Mesenchymal stem cell (in vitro differentiated cells and primary cell): ENCODE results near the gene EGFLAM.

ENCODE experiments used
- DNase-seq: peaks from one replicate; pipeline ENCODE4 v3.0.0-alpha.2; 2013
- H2AFZ ChIP-seq: one replicate; pipeline ENCODE4 v1.6.1; 2013; ENCODE audit warnings: low read depth, mild to moderate bottlenecking, control low read depth, inconsistent platforms, low read length, moderate library complexity
- H2AK5ac ChIP-seq: 2 replicates; pipeline ENCODE4 v1.6.1; 2013; ENCODE audit warnings: low read length, moderate library complexity, mild to moderate bottlenecking, inconsistent platforms; ENCODE audit not compliant: severe bottlenecking
- H2BK120ac ChIP-seq: one replicate; pipeline ENCODE4 v1.6.1; 2013; ENCODE audit warnings: low read depth, mild to moderate bottlenecking, inconsistent platforms, low read length, moderate library complexity
- H2BK12ac ChIP-seq, 2 experiments: one replicate each; pipeline ENCODE4 v1.6.1; 2013; ENCODE audit warnings: inconsistent platforms in 2 of 2, low read length in 2 of 2, mild to moderate bottlenecking in 2 of 2, moderate library complexity in 2 of 2, control low read depth in 1 of 2
- H2BK15ac ChIP-seq: one replicate; pipeline ENCODE4 v1.6.1; 2013; ENCODE audit warnings: mild to moderate bottlenecking, low read depth, inconsistent platforms; ENCODE audit not compliant: poor library complexity, severe bottlenecking
- H2BK5ac ChIP-seq: 2 replicates; pipeline ENCODE4 v1.6.1; 2013; ENCODE audit warnings: low read depth, mild to moderate bottlenecking, low read length, control low read depth, inconsistent platforms; ENCODE audit not compliant: poor library complexity, severe bottlenecking
- H3K14ac ChIP-seq, 2 experiments: one replicate each; pipeline ENCODE4 v1.6.1; 2013; ENCODE audit warnings: inconsistent platforms in 2 of 2, low read length in 2 of 2, control low read depth in 1 of 2, mild to moderate bottlenecking in 1 of 2, moderate library complexity in 1 of 2
- H3K18ac ChIP-seq, 2 experiments: one replicate each; pipeline ENCODE4 v1.6.1; 2013; ENCODE audit warnings: inconsistent platforms in 2 of 2, low read length in 2 of 2, control low read depth in 1 of 2, low read depth in 1 of 2, mild to moderate bottlenecking in 1 of 2
- H3K23ac ChIP-seq, 2 experiments: one replicate each; pipeline ENCODE4 v1.6.1; 2013; ENCODE audit warnings: inconsistent platforms in 2 of 2, low read length in 2 of 2, mild to moderate bottlenecking in 2 of 2, moderate library complexity in 2 of 2, control low read depth in 1 of 2
- H3K27ac ChIP-seq: 2 replicates; pipeline ENCODE4 v1.5.1; 2013; ENCODE audit warnings: mild to moderate bottlenecking, moderate library complexity, low read length, control low read depth, inconsistent platforms; ENCODE audit not compliant: poor library complexity, severe bottlenecking
- H3K27me3 ChIP-seq, 2 experiments: 2 replicates each; pipeline versions ENCODE4 v1.6.1 to v1.7.0; 2013; ENCODE audit warnings: low read length in 2 of 2, mild to moderate bottlenecking in 2 of 2, moderate library complexity in 2 of 2, control low read depth in 1 of 2, inconsistent platforms in 1 of 2; ENCODE audit not compliant: control insufficient read depth in 1 of 2, insufficient read depth in 1 of 2
- H3K36me3 ChIP-seq, 2 experiments: 2 replicates each; pipeline versions ENCODE4 v1.6.1 to v1.7.0; 2013; ENCODE audit warnings: low read length in 2 of 2, control low read depth in 1 of 2, inconsistent platforms in 1 of 2, low read depth in 1 of 2, mild to moderate bottlenecking in 1 of 2; ENCODE audit not compliant: insufficient read depth in 2 of 2, control insufficient read depth in 1 of 2
- H3K4ac ChIP-seq, 2 experiments: one replicate each; pipeline ENCODE4 v1.6.1; 2013; ENCODE audit warnings: inconsistent platforms in 2 of 2, low read length in 2 of 2, mild to moderate bottlenecking in 2 of 2, moderate library complexity in 2 of 2, control low read depth in 1 of 2, low read depth in 1 of 2
- H3K4me1 ChIP-seq: 2 replicates; pipeline ENCODE4 v1.6.1; 2013; ENCODE audit warnings: low read depth, low read length, control low read depth; ENCODE audit not compliant: control insufficient read depth, insufficient read depth
- H3K4me2 ChIP-seq: 2 replicates; pipeline ENCODE4 v1.6.1; 2013; ENCODE audit warnings: low read length, mild to moderate bottlenecking, inconsistent platforms; ENCODE audit not compliant: poor library complexity, severe bottlenecking
- H3K4me3 ChIP-seq, 2 experiments: 2 replicates each; pipeline versions ENCODE4 v1.5.1 to v1.7.0; 2013; ENCODE audit warnings: low read length in 2 of 2, mild to moderate bottlenecking in 2 of 2, control low read depth in 1 of 2, low read depth in 1 of 2; ENCODE audit not compliant: insufficient read depth in 1 of 2
- H3K79me1 ChIP-seq: replicated peaks from 2 replicates; pipeline ENCODE4 v1.6.1; 2013; ENCODE audit warnings: mild to moderate bottlenecking, control low read depth, low read length, inconsistent platforms; ENCODE audit not compliant: poor library complexity, severe bottlenecking
- H3K9ac ChIP-seq: 2 replicates; pipeline ENCODE4 v1.7.0; 2013; ENCODE audit warnings: mild to moderate bottlenecking, low read length, moderate library complexity
- H3K9me3 ChIP-seq: 2 replicates; pipeline ENCODE4 v1.7.0; 2013; ENCODE audit warnings: mild to moderate bottlenecking, low read length; ENCODE audit not compliant: control insufficient read depth
- H4K8ac ChIP-seq: one replicate; pipeline ENCODE4 v1.6.1; 2013; ENCODE audit warnings: inconsistent platforms, mild to moderate bottlenecking, low read length, moderate library complexity
- H4K91ac ChIP-seq: one replicate; pipeline ENCODE4 v1.6.1; 2013; ENCODE audit warnings: mild to moderate bottlenecking, low read length, inconsistent platforms
- WGBS: methylation state at CpG from one replicate; pipeline ENCODE4 v1.1.7; 2013; ENCODE audit warnings: mixed read lengths; 5-methylcytosine and 5-hydroxymethylcytosine counted together

EGFLAM gene

DNA sequence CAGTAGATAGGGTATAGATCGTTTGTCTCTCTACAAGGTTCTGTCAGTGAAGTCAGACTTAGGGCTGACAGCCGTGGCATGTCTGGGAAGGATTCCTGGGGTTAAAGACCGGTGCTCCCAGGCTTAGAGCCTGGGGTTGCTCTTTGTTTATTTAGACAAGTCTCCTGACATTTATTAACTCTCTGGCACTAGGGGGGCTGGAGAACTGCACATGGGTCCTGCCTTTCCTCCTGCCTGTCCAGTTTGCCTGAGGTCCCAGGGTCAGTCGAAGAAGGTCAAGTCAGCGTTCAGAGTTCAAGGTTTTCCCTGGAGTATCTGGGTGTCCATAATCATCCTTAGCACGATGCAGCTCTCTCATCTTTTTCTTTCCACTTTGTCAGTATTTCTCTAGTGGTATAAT lies 5.6 kb downstream of the EGFLAM start:
- no peak overlapping the region for H2BK5ac ChIP-seq
- no peak overlapping the region for H3K9ac ChIP-seq
- no peak overlapping the region for H3K4me3 ChIP-seq
- H3K4ac ChIP-seq: no peak overlapping the region
- H3K27ac ChIP-seq: no peak overlapping the region
- no peak overlapping the region for H4K8ac ChIP-seq
- H3K4me2 ChIP-seq: no peak overlapping the region
- H3K18ac ChIP-seq: no peak overlapping the region
- H2BK12ac ChIP-seq: no peak overlapping the region
- DNase-seq: no peak
- no peak overlapping the region for H4K91ac ChIP-seq
- no peak overlapping the region for H2BK15ac ChIP-seq
- WGBS: 12% methylated on average over 5 of the region's 6 CpGs
- no peaks in the 10 kb centered on the region for H3K9me3 ChIP-seq
- no peak overlapping the region for H2BK120ac ChIP-seq
- no peak overlapping the region for H2AFZ ChIP-seq
- H3K36me3 ChIP-seq: no peaks in the 10 kb centered on the region
- no peaks in the 10 kb centered on the region for H3K79me1 ChIP-seq
- no peak overlapping the region for H3K14ac ChIP-seq
- H2AK5ac ChIP-seq: no peak overlapping the region
- peaks cover 49 to 93% of the 10 kb centered on the region in 2 experiments for H3K27me3 ChIP-seq
- H3K23ac ChIP-seq: no peak overlapping the region
- H3K4me1 ChIP-seq: peaks cover 6% of the 10 kb centered on the region

- H3K18ac ChIP-seq: no peak overlapping the region
- 32% methylated on average over 12 of the region's 13 CpGs for WGBS
- H2BK12ac ChIP-seq: no peak overlapping the region
- no peak overlapping the region for H2BK5ac ChIP-seq
- no peak overlapping the region for H2BK15ac ChIP-seq
- no peak overlapping the region for H3K27ac ChIP-seq
- DNase-seq: peak; percentile 58
- H2BK120ac ChIP-seq: no peak overlapping the region
- H3K79me1 ChIP-seq: no peaks in the 10 kb centered on the region
- H3K4ac ChIP-seq: no peak overlapping the region
- H3K4me3 ChIP-seq: no peak overlapping the region
- no peak overlapping the region for H4K8ac ChIP-seq
- H2AK5ac ChIP-seq: no peak overlapping the region
- H3K9ac ChIP-seq: no peak overlapping the region
- no peaks in the 10 kb centered on the region for H3K36me3 ChIP-seq
- no peak overlapping the region for H3K4me2 ChIP-seq
- H3K23ac ChIP-seq: no peak overlapping the region
- H4K91ac ChIP-seq: no peak overlapping the region
- H3K9me3 ChIP-seq: peaks cover 5% of the 10 kb centered on the region
- H2AFZ ChIP-seq: no peak overlapping the region
- no peak overlapping the region for H3K14ac ChIP-seq
- H3K4me1 ChIP-seq: peaks cover 4% of the 10 kb centered on the region
- peaks cover 38 to 83% of the 10 kb centered on the region in 2 experiments for H3K27me3 ChIP-seq
These were observed 7.3 kb downstream of the EGFLAM start for GRCh38 chr5:38265546-38266179.

DNA sequence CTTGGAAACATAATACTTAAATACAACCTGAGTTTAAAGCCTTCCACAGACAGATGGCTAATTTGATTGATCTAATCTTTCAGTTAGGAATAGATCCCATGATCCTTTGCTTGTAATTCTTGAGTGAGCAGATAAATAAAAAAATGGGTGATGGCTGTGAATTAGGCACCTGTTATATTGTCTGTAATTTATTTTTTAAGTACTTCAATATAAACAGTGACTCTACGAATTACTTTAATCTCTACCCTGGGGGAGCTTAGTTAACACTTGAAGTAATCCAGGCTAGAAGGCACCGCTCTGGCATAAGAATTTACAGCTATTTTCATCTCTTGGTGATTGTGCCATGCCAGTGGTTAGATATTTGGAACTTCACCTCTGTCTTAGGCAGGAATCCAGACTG lies 9.0 kb downstream of the EGFLAM start:
- Histone ChIP-seq H3K9ac (no peak overlapping the region), H2BK120ac (no peak overlapping the region), H3K4me1 (peaks cover 4% of the 10 kb centered on the region), H2BK5ac (no peak overlapping the region), H3K14ac (no peak overlapping the region), H3K9me3 (peaks cover 5% of the 10 kb centered on the region), H4K8ac (no peak overlapping the region), H3K4me3 (no peak overlapping the region), H3K79me1 (no peaks in the 10 kb centered on the region), H4K91ac (no peak overlapping the region), H3K23ac (no peak overlapping the region), H3K4me2 (no peak overlapping the region), H2AK5ac (no peak overlapping the region), H2AFZ (no peak overlapping the region), H3K18ac (no peak overlapping the region), H3K27ac (no peak overlapping the region), H2BK12ac (no peak overlapping the region), H3K4ac (no peak overlapping the region), H3K36me3 (no peaks in the 10 kb centered on the region), H2BK15ac (no peak overlapping the region), H3K27me3 (peaks cover 22 to 71% of the 10 kb centered on the region in 2 experiments)
- WGBS: 75% methylated on average over 2 of the region's 2 CpGs
- DNase-seq: no peak

DNA sequence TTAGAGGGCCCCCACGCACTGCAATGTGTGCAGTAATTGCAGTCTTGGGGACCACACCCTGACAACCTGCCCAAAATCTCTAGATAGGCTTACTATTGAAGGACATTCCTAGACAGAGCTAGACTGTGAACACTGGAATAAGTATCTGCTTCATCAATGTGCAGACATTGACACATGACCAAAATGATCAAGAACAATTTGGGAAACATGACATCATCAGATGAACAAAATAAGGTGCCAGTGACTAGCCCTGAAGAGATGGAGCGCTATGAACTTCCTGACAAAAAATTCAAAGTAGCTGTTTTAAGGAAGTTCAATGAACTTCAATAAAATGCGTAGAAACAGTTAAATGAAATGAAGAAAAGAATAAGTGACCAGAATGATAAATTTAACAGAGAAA lies 15.3 kb downstream of the EGFLAM start:
- Histone ChIP-seq H4K8ac (no peak overlapping the region), H3K9ac (no peak overlapping the region), H3K9me3 (peaks cover 42% of the 10 kb centered on the region), H3K27me3 (peaks cover 0 to 10% of the 10 kb centered on the region in 2 experiments), H3K4ac (no peak overlapping the region), H3K4me2 (no peak overlapping the region), H3K79me1 (no peaks in the 10 kb centered on the region), H3K27ac (no peak overlapping the region), H3K14ac (no peak overlapping the region), H2BK5ac (no peak overlapping the region), H3K36me3 (no peaks in the 10 kb centered on the region), H2BK15ac (no peak overlapping the region), H2BK12ac (no peak overlapping the region), H3K4me3 (no peak overlapping the region), H3K18ac (no peak overlapping the region), H2AFZ (no peak overlapping the region), H2BK120ac (no peak overlapping the region), H2AK5ac (no peak overlapping the region), H4K91ac (no peak overlapping the region), H3K23ac (no peak overlapping the region), H3K4me1 (no peaks in the 10 kb centered on the region)
- 61% methylated on average over 3 of the region's 3 CpGs for WGBS
- DNase-seq: no peak
